PC-9 (cell line): ENCODE measurements around the gene CHRD. TPM values are rescaled to one million over a fixed set of nuclear protein-coding genes. Genes with fewer than 3 reads are reported as not detected.
"Not testable (repeated sequence)": the region's sequence is repeated elsewhere in the genome, so short reads cannot be mapped to it uniquely, and the experiment has no call there.

Experiments used
- BruUV-seq: library from RNA; stranded (reverse); fragments of 400-500 nt; replicated peaks from 2 replicates; lab custom pipeline; 2021; lab: Mats Ljungman, UMichigan
- CTCF ChIA-PET: fragments of 300-600 bp; sonication (Branson Sonifier 250); formaldehyde crosslinking; loops from one replicate; lab custom pipeline; 2022; ENCODE audit warnings: antibody characterized with exemption; lab: Charles Lee
- POLR2A ChIA-PET: fragments of 300-600 bp; sonication (Branson Sonifier 250); formaldehyde crosslinking; loops from one replicate; lab custom pipeline; 2022; ENCODE audit warnings: antibody characterized with exemption; ENCODE audit not compliant: unreplicated experiment; lab: Charles Lee
- DNase-seq, 2 experiments: peaks; one replicate each; pipeline versions ENCODE4 v3.0.0 to v3.0.0-alpha.2; 2015 to 2022; ENCODE audit warnings: mixed read lengths in 1 of 2
- H2AFZ ChIP-seq: fragments of 200-600 bp; sonication (generic); 2 replicates; pipeline ENCODE4 v1.8.1; 2017; ENCODE audit warnings: antibody characterized with exemption
- H3F3A ChIP-seq: fragments of 200-600 bp; sonication (generic); 2 replicates; pipeline ENCODE4 v1.8.1; 2017; ENCODE audit warnings: antibody characterized with exemption, mild to moderate bottlenecking, low read depth; ENCODE audit not compliant: insufficient read depth
- H3K27ac ChIP-seq: fragments of 200-600 bp; sonication (generic); 2 replicates; pipeline ENCODE4 v1.6.1; 2016; ENCODE audit warnings: mixed run types
- H3K27me3 ChIP-seq: fragments of 200-600 bp; sonication (generic); 2 replicates; pipeline ENCODE4 v1.6.1; 2016; ENCODE audit warnings: low read depth, mixed run types; ENCODE audit not compliant: insufficient read depth
- H3K36me3 ChIP-seq: fragments of 200-600 bp; sonication (generic); 2 replicates; pipeline ENCODE4 v1.6.1; 2016; ENCODE audit warnings: low read depth, mixed run types
- H3K4me1 ChIP-seq: fragments of 200-600 bp; sonication (generic); replicated peaks from 2 replicates; pipeline ENCODE4 v1.6.1; 2016; ENCODE audit warnings: mixed run types; ENCODE audit not compliant: insufficient read depth
- H3K4me2 ChIP-seq: fragments of 200-600 bp; sonication (generic); 2 replicates; pipeline ENCODE4 v1.6.1; 2017; ENCODE audit warnings: mixed run types
- H3K4me3 ChIP-seq: fragments of 200-600 bp; sonication (generic); 2 replicates; pipeline ENCODE4 v1.6.1; 2016; ENCODE audit warnings: mixed run types
- H3K79me2 ChIP-seq: fragments of 200-600 bp; sonication (generic); 2 replicates; pipeline ENCODE4 v1.6.1; 2017; ENCODE audit warnings: low read depth, mixed run types
- H3K9me2 ChIP-seq: fragments of 200-600 bp; sonication (generic); 2 replicates; pipeline ENCODE4 v1.8.1; 2017; ENCODE audit warnings: mild to moderate bottlenecking; ENCODE audit not compliant: insufficient read depth
- H3K9me3 ChIP-seq: fragments of 200-600 bp; sonication (generic); 2 replicates; pipeline ENCODE4 v1.8.1; 2016; ENCODE audit warnings: low read depth; ENCODE audit not compliant: insufficient read depth
- H4K20me1 ChIP-seq: fragments of 200-600 bp; sonication (generic); 2 replicates; pipeline ENCODE4 v1.8.1; 2017; ENCODE audit not compliant: insufficient read depth
- EZH2 ChIP-seq: fragments of 200-600 bp; sonication (generic); IDR thresholded peaks from 2 replicates; pipeline ENCODE4 v1.8.0; 2017; ENCODE audit warnings: antibody characterized with exemption, low read depth
- intact Hi-C: fragments of 100-400 bp; cut with micrococcal nuclease; formaldehyde crosslinking; loops from one replicate; pipeline ENCODE4 v1.10.0; 2022; ENCODE audit not compliant: unreplicated experiment
- total RNA-seq: library from RNA; stranded (reverse); gene quantifications from 2 replicates; pipeline ENCODE4 v1.2.3, GENCODE V29; 2021
- TF ChIP-seq, protein P1 (sequence below): fragments of 200-600 bp; sonication (generic); conservative IDR thresholded peaks from 2 replicates; pipeline ENCODE4 v1.6.1; 2017; ENCODE audit warnings: mixed run types, antibody characterized with exemption, mild to moderate bottlenecking, moderate library complexity

The CHRD gene
- total RNA-seq, 1 experiment from 2014 or later: not detected

DNA sequence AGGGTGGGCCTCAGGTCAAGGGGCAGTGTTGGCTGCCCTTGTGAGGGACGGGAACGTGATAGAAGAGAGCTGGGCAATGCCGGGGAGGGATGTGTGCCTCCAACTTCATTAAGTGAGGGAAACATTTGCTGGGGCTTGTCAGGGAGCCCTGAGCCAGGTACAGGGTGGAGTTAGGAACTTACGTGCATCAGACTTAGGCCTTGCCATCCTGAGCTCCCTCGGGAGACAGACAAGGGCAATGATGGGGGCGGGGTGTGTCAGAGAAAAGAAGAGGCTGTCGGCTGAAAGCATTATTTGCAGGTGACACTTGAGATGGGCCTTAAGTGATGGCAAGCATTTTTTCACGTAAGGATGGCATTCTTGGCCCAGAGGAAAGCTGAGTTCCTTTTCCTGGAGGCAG lies 40.9 kb upstream of the CHRD start:
- ChIA-PET CTCF (no interaction called here), POLR2A (no interaction called here)
- Histone ChIP-seq H3K4me1 (peaks cover 30% of the 10 kb centered on the region), H3K4me3 (no peak overlapping the region), H3K79me2 (peaks cover 14% of the 10 kb centered on the region), H3K27me3 (no peaks in the 10 kb centered on the region), H3F3A (peaks cover 41% of the 10 kb centered on the region), H2AFZ (no peak overlapping the region), H3K36me3 (peaks cover 9% of the 10 kb centered on the region; the same call in 1 of the 2 replicates), H3K9me3 (no peaks in the 10 kb centered on the region), H3K9me2 (no peaks in the 10 kb centered on the region), H3K4me2 (no peak overlapping the region), H4K20me1 (peaks cover 21% of the 10 kb centered on the region), H3K27ac (no peak overlapping the region)
- BruUV-seq: no TSS peak
- TF ChIP-seq, protein P1, sequence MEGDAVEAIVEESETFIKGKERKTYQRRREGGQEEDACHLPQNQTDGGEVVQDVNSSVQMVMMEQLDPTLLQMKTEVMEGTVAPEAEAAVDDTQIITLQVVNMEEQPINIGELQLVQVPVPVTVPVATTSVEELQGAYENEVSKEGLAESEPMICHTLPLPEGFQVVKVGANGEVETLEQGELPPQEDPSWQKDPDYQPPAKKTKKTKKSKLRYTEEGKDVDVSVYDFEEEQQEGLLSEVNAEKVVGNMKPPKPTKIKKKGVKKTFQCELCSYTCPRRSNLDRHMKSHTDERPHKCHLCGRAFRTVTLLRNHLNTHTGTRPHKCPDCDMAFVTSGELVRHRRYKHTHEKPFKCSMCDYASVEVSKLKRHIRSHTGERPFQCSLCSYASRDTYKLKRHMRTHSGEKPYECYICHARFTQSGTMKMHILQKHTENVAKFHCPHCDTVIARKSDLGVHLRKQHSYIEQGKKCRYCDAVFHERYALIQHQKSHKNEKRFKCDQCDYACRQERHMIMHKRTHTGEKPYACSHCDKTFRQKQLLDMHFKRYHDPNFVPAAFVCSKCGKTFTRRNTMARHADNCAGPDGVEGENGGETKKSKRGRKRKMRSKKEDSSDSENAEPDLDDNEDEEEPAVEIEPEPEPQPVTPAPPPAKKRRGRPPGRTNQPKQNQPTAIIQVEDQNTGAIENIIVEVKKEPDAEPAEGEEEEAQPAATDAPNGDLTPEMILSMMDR: no peak
- DNase-seq: no peak
- intact Hi-C loops: no loop called here

DNA sequence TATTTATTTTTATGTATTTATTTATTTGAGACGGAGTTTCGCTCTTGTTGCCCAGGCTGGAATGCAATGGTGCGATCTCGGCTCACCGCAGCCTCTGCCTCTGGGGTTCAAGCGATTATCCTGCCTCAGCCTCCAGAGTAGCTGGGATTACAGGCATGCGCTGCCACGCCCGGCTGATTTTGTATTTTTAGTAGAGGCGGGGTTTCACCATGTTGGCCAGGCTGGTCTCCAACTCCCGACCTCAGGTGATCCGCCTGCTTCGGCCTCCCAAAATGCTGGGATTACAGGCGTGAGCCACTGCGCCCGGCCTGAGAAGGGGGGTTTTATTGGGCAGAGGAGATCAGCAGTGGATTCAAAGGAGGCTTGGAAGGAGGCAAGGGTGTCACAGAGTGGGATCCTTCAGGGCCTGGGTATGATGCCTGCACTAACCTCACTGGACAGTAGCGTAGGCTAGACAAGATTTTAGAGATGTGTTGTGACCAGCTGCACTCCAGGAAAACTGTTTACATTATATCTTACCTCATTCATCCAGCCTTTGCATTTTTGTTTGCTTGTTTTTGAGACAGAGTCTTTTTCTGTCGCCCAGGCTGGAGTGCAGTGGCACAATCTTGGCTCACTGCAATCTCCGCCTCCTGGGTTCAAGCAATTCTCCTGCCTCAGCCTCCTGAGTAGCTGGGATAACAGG lies 40.3 kb upstream of the CHRD start:
- Histone ChIP-seq H3F3A (peaks cover 35% of the 10 kb centered on the region), H3K79me2 (peaks cover 14% of the 10 kb centered on the region), H3K4me1 (peaks cover 25% of the 10 kb centered on the region), H4K20me1 (peaks cover 15% of the 10 kb centered on the region)
- H3K4me2 ChIP-seq, POLR2A ChIA-PET, H3K9me3 ChIP-seq, H3K36me3 ChIP-seq, H3K4me3 ChIP-seq, H2AFZ ChIP-seq, H3K9me2 ChIP-seq, H3K27ac ChIP-seq, CTCF ChIA-PET, BruUV-seq, DNase-seq, H3K27me3 ChIP-seq, intact Hi-C loops: not testable (repeated sequence)

DNA sequence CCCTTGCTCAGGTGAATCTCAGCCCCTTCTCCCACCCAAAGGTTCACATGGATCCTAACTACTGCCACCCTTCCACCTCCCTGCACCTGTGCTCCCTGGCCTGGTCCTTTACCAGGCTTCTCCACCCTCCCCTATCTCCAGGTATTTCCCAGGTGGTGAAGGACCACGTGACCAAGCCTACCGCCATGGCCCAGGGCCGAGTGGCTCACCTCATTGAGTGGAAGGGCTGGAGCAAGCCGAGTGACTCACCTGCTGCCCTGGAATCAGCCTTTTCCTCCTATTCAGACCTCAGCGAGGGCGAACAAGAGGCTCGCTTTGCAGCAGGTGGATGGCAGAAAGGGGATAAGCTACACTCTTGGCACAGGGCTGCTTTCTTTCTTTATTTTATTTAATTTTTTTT lies 37.9 kb upstream of the CHRD start:
- POLR2A ChIA-PET: no interaction called here
- TF ChIP-seq, protein P1: no peak
- TF ChIP-seq EZH2: no peak
- no peaks in the 10 kb centered on the region for H3K27me3 ChIP-seq
- CTCF ChIA-PET: no interaction called here
- H3K4me2 ChIP-seq: no peak overlapping the region
- DNase-seq: peak; percentile 62 to 94
- no TSS peak for BruUV-seq
- H3K9me3 ChIP-seq: no peaks in the 10 kb centered on the region
- H3K36me3 ChIP-seq: no peaks in the 10 kb centered on the region
- no peaks in the 10 kb centered on the region for H4K20me1 ChIP-seq
- peaks cover 9% of the 10 kb centered on the region; the same call in 1 of the 2 replicates for H3K79me2 ChIP-seq
- no peak overlapping the region for H2AFZ ChIP-seq
- intact Hi-C loops: no loop called here
- H3K4me1 ChIP-seq: peaks cover 11% of the 10 kb centered on the region; the same call in 1 of the 2 replicates
- peaks cover 16% of the 10 kb centered on the region; the same call in 1 of the 2 replicates for H3F3A ChIP-seq
- no peaks in the 10 kb centered on the region for H3K9me2 ChIP-seq
- no peak overlapping the region for H3K4me3 ChIP-seq
- no peak overlapping the region for H3K27ac ChIP-seq
